Measurements from ENCODE around the gene ZBTB21. TPM values are rescaled to one million over a fixed set of nuclear protein-coding genes. Genes with fewer than 3 reads are reported as not detected.

Gene ZBTB21
- polyA plus RNA-seq, 10 donors, result 4.9 to 7.6 (median 5.9) TPM

GRCh38 chr21:42040411-42041180 lies 30.4 kb upstream of the ZBTB21 start:
- peak in 1 of 3 donors; percentile 98 for DNase-seq

GRCh38 chr21:42039911-42040351 lies 29.8 kb upstream of the ZBTB21 start:
- DNase-seq, result peak in 1 of 3 donors; percentile 77

GRCh38 chr21:42039470-42039901 lies 29.3 kb upstream of the ZBTB21 start:
- DNase-seq, result no peak

- DNase-seq, result no peak
These were observed 28.8 kb upstream of the ZBTB21 start for GRCh38 chr21:42038826-42039425.

GRCh38 chr21:42038393-42038792 lies 28.2 kb upstream of the ZBTB21 start:
- DNase-seq, result no peak

- no peak for DNase-seq
These were observed 27.8 kb upstream of the ZBTB21 start for GRCh38 chr21:42037943-42038342.

GRCh38 chr21:42037516-42037915 lies 27.4 kb upstream of the ZBTB21 start:
- DNase-seq, result no peak

GRCh38 chr21:42036313-42036712 lies 26.2 kb upstream of the ZBTB21 start:
- DNase-seq, result no peak

- no peak for DNase-seq
These were observed 22.8 kb upstream of the ZBTB21 start for GRCh38 chr21:42032968-42033367.

GRCh38 chr21:42032266-42032665 lies 22.1 kb upstream of the ZBTB21 start:
- no peak for DNase-seq

GRCh38 chr21:42031816-42032215 lies 21.7 kb upstream of the ZBTB21 start:
- DNase-seq, result no peak

GRCh38 chr21:42031241-42031640 lies 21.1 kb upstream of the ZBTB21 start:
- DNase-seq, result no peak

GRCh38 chr21:42030311-42030710 lies 20.2 kb upstream of the ZBTB21 start:
- DNase-seq, result no peak

- no peak for DNase-seq
These were observed 18.7 kb upstream of the ZBTB21 start for GRCh38 chr21:42028766-42029425.

GRCh38 chr21:42027822-42028765 lies 17.9 kb upstream of the ZBTB21 start:
- peak in 2 of 3 donors; percentile 42 to 67 for DNase-seq

- DNase-seq, result no peak
These were observed 17.1 kb upstream of the ZBTB21 start for GRCh38 chr21:42027085-42027821.

- peak in 1 of 3 donors; percentile 57 for DNase-seq
These were observed 15.9 kb upstream of the ZBTB21 start for GRCh38 chr21:42026082-42026435.

- DNase-seq, result no peak
These were observed 15.4 kb upstream of the ZBTB21 start for GRCh38 chr21:42025376-42026081.

- DNase-seq, result no peak
These were observed 12.7 kb upstream of the ZBTB21 start for GRCh38 chr21:42022906-42023305.

- DNase-seq, result no peak
These were observed 11.9 kb upstream of the ZBTB21 start for GRCh38 chr21:42022091-42022430.

Data from muscle of back (tissue), 11 donors.